K562 (cell line): ENCODE measurements around the gene GLIS2. TPM values are rescaled to one million over a fixed set of nuclear protein-coding genes. Genes with fewer than 3 reads are reported as not detected.
A peak's percentile ranks its signal among the peaks of the same experiment; 100 is the strongest.

Source experiments
- BHLHE40 ChIP-seq: IDR thresholded peaks from 2 replicates; pipeline ENCODE4 v1.6.1; 2011; ENCODE audit warnings: low read length, improper control_type of control experiment
- CBX5 ChIP-seq: IDR thresholded peaks from 2 replicates; pipeline ENCODE4 v1.6.1; 2014; ENCODE audit warnings: low read depth, borderline replicate concordance
- EP300 ChIP-seq: IDR thresholded peaks from 2 replicates; pipeline ENCODE4 v1.6.1; 2012; ENCODE audit warnings: low read length, improper control_type of control experiment
- ESRRA ChIP-seq: fragments of 450-650 bp; IDR thresholded peaks from 2 replicates; pipeline ENCODE4 v1.6.1; 2014; ENCODE audit warnings: low read depth, mild to moderate bottlenecking, moderate library complexity, borderline replicate concordance
- FOXP1 ChIP-seq: sonication (generic); formaldehyde crosslinking; IDR thresholded peaks from 2 replicates; pipeline ENCODE4 v1.8.0; 2022; ENCODE audit warnings: mild to moderate bottlenecking, missing genetic modification reagents
- FOXP4 ChIP-seq: sonication (generic); formaldehyde crosslinking; IDR thresholded peaks from 2 replicates; pipeline ENCODE4 v1.8.0; 2022; ENCODE audit warnings: mild to moderate bottlenecking, missing genetic modification reagents, borderline replicate concordance
- GTF2E2 ChIP-seq: fragments of 200-800 bp; sonication (Bioruptor generic); IDR thresholded peaks from 2 replicates; pipeline ENCODE4 v1.6.1; 2016; ENCODE audit warnings: missing genetic modification characterization, missing compliant biosample characterization
- HNRNPL ChIP-seq: fragments of 200-400 bp; formaldehyde crosslinking; IDR thresholded peaks from 2 replicates; pipeline ENCODE4 v1.6.1; 2017; ENCODE audit warnings: low read depth, mild to moderate bottlenecking, low read length
- LARP7 ChIP-seq: fragments of 450-650 bp; IDR thresholded peaks from 2 replicates; pipeline ENCODE4 v1.6.1; 2016
- MAFK ChIP-seq: IDR thresholded peaks from 2 replicates; pipeline ENCODE4 v1.6.1; 2011; ENCODE audit warnings: low read length, improper control_type of control experiment
- MBD2 ChIP-seq: sonication (generic); IDR thresholded peaks from 2 replicates; pipeline ENCODE4 v1.6.1; 2016; ENCODE audit warnings: low read depth, borderline replicate concordance
- MEF2D ChIP-seq: conservative IDR thresholded peaks from 2 replicates; pipeline ENCODE4 v1.6.1; 2016; ENCODE audit warnings: low read depth, missing genetic modification characterization, missing compliant biosample characterization
- MTA3 ChIP-seq: fragments of 450-650 bp; formaldehyde crosslinking; IDR thresholded peaks from 2 replicates; pipeline ENCODE4 v1.6.1; 2017; ENCODE audit warnings: mild to moderate bottlenecking, borderline replicate concordance
- POLR2AphosphoS5 ChIP-seq: IDR thresholded peaks from 2 replicates; pipeline ENCODE4 v1.6.1; 2011; ENCODE audit warnings: mild to moderate bottlenecking, low read depth, low read length, moderate library complexity; ENCODE audit not compliant: control insufficient read depth, insufficient read depth
- POLR2G ChIP-seq: fragments of 200-400 bp; formaldehyde crosslinking; IDR thresholded peaks from 2 replicates; pipeline ENCODE4 v1.6.1; 2017; ENCODE audit warnings: low read depth, mild to moderate bottlenecking, antibody characterized with exemption, low read length, moderate library complexity
- PRDM10 ChIP-seq: fragments of 450-650 bp; IDR thresholded peaks from 2 replicates; pipeline ENCODE4 v1.6.1; 2018; ENCODE audit not compliant: partially characterized antibody
- SETDB1 ChIP-seq: IDR thresholded peaks from one replicate; pipeline ENCODE4 v1.6.1; 2012; ENCODE audit warnings: low read length, control low read depth, inconsistent platforms
- SLC30A9 ChIP-seq: fragments of 250-450 bp; sonication (Bioruptor Pico); IDR thresholded peaks from 2 replicates; pipeline ENCODE4 v1.8.0; 2022; ENCODE audit warnings: mild to moderate bottlenecking, moderate library complexity
- SRSF7 ChIP-seq: fragments of 200-400 bp; formaldehyde crosslinking; optimal IDR thresholded peaks from 2 replicates; pipeline ENCODE3; 2017; ENCODE audit warnings: mild to moderate bottlenecking, low read depth, low read length
- U2AF1 ChIP-seq: fragments of 200-400 bp; formaldehyde crosslinking; optimal IDR thresholded peaks from 2 replicates; pipeline ENCODE3; 2017; ENCODE audit warnings: mild to moderate bottlenecking, low read depth, low read length, moderate library complexity
- ZNF184 ChIP-seq: sonication (generic); formaldehyde crosslinking; IDR thresholded peaks from 2 replicates; pipeline ENCODE4 v1.5.0; 2020; ENCODE audit warnings: missing genetic modification reagents
- ZNF197 ChIP-seq: fragments of 200-800 bp; sonication (Bioruptor generic); IDR thresholded peaks from 2 replicates; pipeline ENCODE4 v1.6.1; 2016; ENCODE audit warnings: low read depth, missing genetic modification characterization, missing compliant biosample characterization
- ZNF311 ChIP-seq: fragments of 250-450 bp; sonication (Bioruptor Pico); IDR thresholded peaks from 2 replicates; pipeline ENCODE4 v1.4.0; 2020; ENCODE audit warnings: mild to moderate bottlenecking, moderate library complexity
- ZNF766 ChIP-seq: fragments of 200-800 bp; sonication (Bioruptor generic); conservative IDR thresholded peaks from 2 replicates; pipeline ENCODE4 v1.6.1; 2016; ENCODE audit warnings: missing genetic modification characterization, missing compliant biosample characterization
- polyA plus RNA-seq, 8 experiments: library from polyadenylated mRNA; depleted of rRNA in 4 of 8; stranded (reverse) in 5 of 8; unstranded in 3 of 8; fragments of >200 nt; fragmentation: Nextera tagmentation in 2 of 8; fragmentation: Illumina TruSeq in 1 of 8; extraction: Ambion mirVana in 2 of 8; extraction: Trizol in 1 of 8; gene quantifications; 2 replicates each; pipeline versions ENCODE4 v1.2.1 to v1.2.3, GENCODE V29; 2011 to 2014; ENCODE audit warnings: inconsistent platforms in 1 of 8, missing spikeins in 1 of 8
- total RNA-seq, 7 experiments: library from RNA; depleted of rRNA in 6 of 7; stranded (reverse); fragments of >200 nt in 6 of 7; fragmentation: Illumina TruSeq in 2 of 7; extraction: Trizol in 2 of 7; gene quantifications; 2 replicates each; pipeline versions ENCODE4 v1.2.1 to v1.2.3, GENCODE V29; 2011 to 2021; ENCODE audit warnings: low replicate concordance in 1 of 7

Gene GLIS2
- total and polyA plus RNA-seq, 9 of the 15 experiments (the other 6 are each of a cell fraction or from before 2014, with no cell fraction given) = 0.10 to 9.0 (median 0.57) TPM

- TF ChIP-seq FOXP4 (CRISPR knock-in tag) (0 out of 2 replicates have a peak, but pooled peaks have one; percentile 39), ZNF197 (CRISPR knock-in tag) (no peak), MAFK (0 out of 2 replicates have a peak, but pooled peaks have one; percentile 5), MBD2 (no peak; the same call in 1 of the 2 replicates), ZNF184 (CRISPR knock-in tag) (no peak), POLR2G (peak; percentile 87), GTF2E2 (tag) (no peak), ZNF766 (CRISPR knock-in tag) (0 out of 2 replicates have a peak, but pooled peaks have one; percentile 42), U2AF1 (no peak), LARP7 (peak; percentile 55; the same call in 1 of the 2 replicates), ESRRA (peak; percentile 71), ZNF311 (no peak), FOXP1 (peak; percentile 44; the same call in 1 of the 2 replicates), CBX5 (0 out of 2 replicates have a peak, but pooled peaks have one; percentile 62), BHLHE40 (peak; percentile 70), SETDB1 (no peak), MTA3 (peak; percentile 77), HNRNPL (no peak), MEF2D (tag) (no peak), PRDM10 (peak; percentile 85), SLC30A9 (CRISPR knock-in tag) (no peak), EP300 (peak; percentile 49), SRSF7 (no peak), POLR2AphosphoS5 (peak; percentile 85)
Observed at GRCh38 chr16:4307215-4308037, 8.4 kb upstream of the GLIS2 start (continued).
